ENCODE measurements around the gene LGALS3BP. TPM values are rescaled to one million over a fixed set of nuclear protein-coding genes. Genes with fewer than 3 reads are reported as not detected.
"Not testable (repeated sequence)": the region's sequence is repeated elsewhere in the genome, so short reads cannot be mapped to it uniquely, and the experiment has no call there.

LGALS3BP gene
- 10 to 100 TPM; 33.1 to 74.6 (median 48.2) TPM for polyA plus RNA-seq (ENCODE audit: insufficient read length in 10 of 10)
- long read RNA-seq, donor 1, transcript LGALS3BP-201 (6 exons, 2,405 nt): major isoform, 12 of 13 reads
- long read RNA-seq, donor 1, partial matches to known transcripts: 0 of 13 reads
- long read RNA-seq, donor 1, other reads (novel, unspliced or antisense): 0 of 13 reads
- long read RNA-seq, donor 2, transcript LGALS3BP-201 (6 exons, 2,405 nt): major isoform, 8 of 8 reads
- long read RNA-seq, donor 2, partial matches to known transcripts: 0 of 8 reads
- long read RNA-seq, donor 2, other reads (novel, unspliced or antisense): 0 of 8 reads
- long read RNA-seq, donor 3: 0 reads
- long read RNA-seq, donor 4, transcript LGALS3BP-201 (6 exons, 2,405 nt): major isoform, 10 of 10 reads
- long read RNA-seq, donor 4, partial matches to known transcripts: 0 of 10 reads
- long read RNA-seq, donor 4, other reads (novel, unspliced or antisense): 0 of 10 reads
- long read RNA-seq, donor 5, transcript LGALS3BP-201 (6 exons, 2,405 nt): major isoform, 16 of 16 reads
- long read RNA-seq, donor 5, partial matches to known transcripts: 0 of 16 reads
- long read RNA-seq, donor 5, other reads (novel, unspliced or antisense): 0 of 16 reads
- long read RNA-seq, donor 6, transcript LGALS3BP-201 (6 exons, 2,405 nt): major isoform, 14 of 14 reads
- long read RNA-seq, donor 6, partial matches to known transcripts: 0 of 14 reads
- long read RNA-seq, donor 6, other reads (novel, unspliced or antisense): 0 of 14 reads
- long read RNA-seq, donor 7, transcript LGALS3BP-201 (6 exons, 2,405 nt): major isoform, 6 of 10 reads
- long read RNA-seq, donor 7, partial matches to known transcripts: 0 of 10 reads
- long read RNA-seq, donor 7, other reads (novel, unspliced or antisense): 0 of 10 reads
- long read RNA-seq, donor 8, transcript LGALS3BP-201 (6 exons, 2,405 nt): major isoform, 8 of 8 reads
- long read RNA-seq, donor 8, partial matches to known transcripts: 0 of 8 reads
- long read RNA-seq, donor 8, other reads (novel, unspliced or antisense): 0 of 8 reads
- long read RNA-seq, donor 9, partial matches to known transcripts: 0 of 2 reads
- long read RNA-seq, donor 9, other reads (novel, unspliced or antisense): 0 of 2 reads

GRCh38 chr17:78979780-78980623 lies at the start of gene LGALS3BP:
LGALS3BP (minus strand) TSS chr17:78979923; CDS start chr17:78977191, 2,732 bp downstream.
- DNase-seq: peak; percentile 53 to 89 (median 63)

DNA sequence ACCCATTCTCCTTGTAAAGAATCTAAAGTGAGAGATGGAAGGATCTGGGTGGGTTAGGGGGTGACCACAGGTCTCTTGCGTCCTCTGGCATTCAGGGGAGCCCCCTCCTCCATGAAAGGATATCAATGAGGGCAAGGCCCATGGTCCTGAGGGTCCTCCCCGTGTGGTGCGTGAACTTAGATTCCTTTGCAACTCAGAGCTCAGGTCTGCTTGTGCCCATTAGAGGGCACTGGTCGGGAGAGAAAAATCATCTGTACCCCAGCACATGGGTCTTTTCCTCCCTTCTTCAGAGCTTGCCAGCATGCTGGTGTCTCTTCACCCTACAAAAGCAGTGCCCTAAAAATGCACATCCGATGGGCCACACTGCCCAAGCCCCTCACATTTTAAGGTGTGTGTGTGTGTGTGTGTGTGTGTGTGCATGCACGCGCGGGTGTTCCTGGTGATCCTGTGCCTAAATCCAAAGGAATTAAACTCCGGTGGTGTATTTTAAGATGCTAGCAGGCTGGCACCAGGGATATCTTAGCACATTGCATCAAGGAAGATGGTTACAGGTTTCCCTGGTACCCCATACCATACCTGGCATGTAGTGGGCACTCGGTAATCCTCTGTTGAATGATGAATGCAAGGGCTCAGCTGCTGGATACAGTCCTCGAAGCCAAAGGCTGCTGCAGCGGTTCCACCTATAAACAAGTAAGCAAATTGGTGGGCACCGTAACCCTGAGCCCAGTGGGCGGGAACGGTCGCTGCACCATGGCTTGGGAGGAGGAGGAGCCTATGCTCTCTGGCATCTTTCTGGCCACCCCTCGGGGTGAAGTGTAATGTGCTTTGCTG lies 49.0 kb upstream of the LGALS3BP start:
- no peak for DNase-seq

DNA sequence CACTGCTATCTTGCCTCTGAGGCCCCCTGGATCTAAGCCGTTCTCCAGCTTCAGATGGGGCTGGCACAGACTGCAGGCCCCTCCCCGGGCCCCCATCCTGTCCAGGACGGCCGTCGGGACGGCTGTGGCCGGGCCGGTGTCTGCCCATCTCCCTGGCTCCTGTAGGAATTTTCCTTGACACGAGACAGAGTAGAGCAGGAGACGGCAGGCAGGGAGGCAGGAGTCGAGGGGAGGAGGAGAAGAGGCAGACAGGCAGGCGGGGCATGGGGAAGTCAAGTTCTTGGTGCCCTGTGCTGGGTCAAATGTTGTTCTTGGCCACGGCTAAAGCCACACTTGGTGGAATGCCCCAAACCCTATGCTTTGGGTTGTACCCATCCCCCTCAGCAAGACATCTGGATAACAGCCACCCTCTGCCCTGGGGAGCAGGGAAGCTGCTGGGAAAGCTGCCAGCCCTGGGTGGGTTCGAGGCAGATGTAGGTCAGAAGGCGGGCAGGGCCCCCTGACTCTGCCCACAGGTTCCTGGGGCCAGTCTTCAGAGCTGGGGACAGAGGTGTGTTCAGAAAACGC lies 48.3 kb upstream of the LGALS3BP start:
- peak in 1 of 3 donors; percentile 45 for DNase-seq

GRCh38 chr17:79027274-79027924 lies 47.7 kb upstream of the LGALS3BP start:
- DNase-seq: no peak

DNA sequence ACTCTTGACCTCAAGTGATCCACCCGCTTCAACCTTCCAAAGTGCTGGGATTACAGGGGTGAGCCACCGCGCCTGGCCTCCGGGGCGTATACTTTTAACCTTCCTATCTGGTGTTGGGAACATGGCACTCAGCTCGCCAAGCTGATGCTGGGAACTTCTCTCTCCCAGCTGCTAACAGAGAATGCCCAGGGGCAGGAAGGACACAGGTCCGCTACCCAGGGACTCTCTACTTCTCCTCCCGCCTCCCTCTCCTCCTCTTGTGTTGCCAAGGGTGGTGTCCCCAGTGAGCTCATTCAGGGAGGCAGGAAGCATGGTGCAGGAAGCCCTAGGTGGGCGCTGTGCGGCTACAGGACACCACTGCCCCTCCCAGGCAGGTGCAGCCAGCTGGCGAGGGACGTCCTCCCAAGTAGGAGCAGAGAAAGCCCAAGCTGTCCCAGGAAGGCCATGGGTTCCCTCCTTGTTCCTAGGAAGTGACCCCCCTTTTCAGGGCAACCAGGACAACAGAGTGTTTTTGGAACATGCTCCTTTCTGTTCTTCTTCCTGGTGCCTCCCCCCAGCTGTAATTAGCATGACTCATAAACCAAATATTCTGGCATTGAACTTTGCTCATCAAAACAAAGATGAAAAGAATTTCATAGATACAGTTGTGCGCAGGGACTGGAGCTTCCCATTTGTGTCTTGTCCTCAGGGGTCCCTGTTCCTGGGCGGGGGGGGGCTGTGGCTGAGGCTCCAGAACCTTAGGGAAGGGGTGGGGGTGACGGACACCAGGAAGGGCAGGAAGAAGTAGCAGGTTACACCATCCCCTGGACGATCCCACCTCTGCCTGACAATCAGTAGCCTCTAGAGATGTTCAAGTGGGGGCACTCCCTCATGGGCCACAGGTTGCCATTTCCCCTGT lies 46.9 kb upstream of the LGALS3BP start:
- DNase-seq: no peak

GRCh38 chr17:79024901-79025737 lies 45.4 kb upstream of the LGALS3BP start:
- DNase-seq: no peak

- peak in 2 of 3 donors; percentile 77 to 88 for DNase-seq
These were observed 44.4 kb upstream of the LGALS3BP start, which contains the start of gene C1QTNF1 for GRCh38 chr17:79023886-79024771. C1QTNF1 (plus strand) TSS chr17:79024169; CDS start chr17:79043969, 19,800 bp downstream.

DNA sequence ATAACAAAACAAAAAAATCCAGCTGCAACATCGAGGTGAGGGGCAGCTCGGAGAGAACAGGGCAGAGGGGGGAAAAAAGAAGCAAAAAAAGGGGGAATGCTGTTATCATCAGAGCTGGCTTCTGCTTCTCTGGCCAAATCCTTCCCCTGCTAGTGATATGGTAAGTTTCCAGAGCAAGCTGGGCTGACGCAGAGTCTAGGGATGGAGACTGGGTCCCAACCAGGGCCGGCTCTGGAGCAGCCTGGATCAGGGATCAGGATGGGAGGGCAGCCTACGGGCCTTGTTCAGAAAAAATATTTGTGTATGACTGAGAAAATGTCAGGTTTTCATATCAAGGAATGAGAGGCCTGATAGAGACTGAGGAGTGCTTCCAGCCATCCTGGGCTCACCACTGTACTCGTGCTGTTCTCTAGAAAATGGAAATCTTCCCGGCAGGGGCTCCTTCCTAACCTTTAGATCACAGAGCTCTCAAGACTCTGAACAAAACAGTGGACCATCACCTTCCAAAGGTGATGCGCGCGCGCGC lies 43.5 kb upstream of the LGALS3BP start:
- no peak for DNase-seq

DNA sequence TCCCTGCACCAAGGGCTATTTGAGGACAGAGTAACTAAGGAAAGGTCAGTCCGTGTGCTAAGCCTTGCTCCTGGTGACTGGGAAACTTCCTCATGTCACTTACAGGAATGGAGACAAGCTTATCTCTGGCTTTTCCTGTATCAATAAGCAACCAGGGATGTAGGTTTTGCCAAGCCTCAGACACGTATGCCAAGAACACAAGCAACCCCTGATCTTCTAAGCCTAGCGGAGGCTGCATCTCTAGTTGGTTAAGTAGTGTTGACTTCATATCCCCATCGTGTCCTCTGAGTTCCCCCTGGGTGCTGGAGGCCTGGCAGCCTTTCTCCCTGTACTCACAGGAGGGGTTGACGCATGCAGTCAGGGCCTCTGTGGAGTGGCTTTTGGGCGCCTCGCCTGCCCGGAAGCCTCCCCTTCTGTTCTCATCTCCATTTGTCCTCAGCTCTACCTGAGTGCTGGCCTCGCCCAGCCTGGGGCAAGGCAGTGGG lies 42.8 kb upstream of the LGALS3BP start:
- DNase-seq: no peak

DNA sequence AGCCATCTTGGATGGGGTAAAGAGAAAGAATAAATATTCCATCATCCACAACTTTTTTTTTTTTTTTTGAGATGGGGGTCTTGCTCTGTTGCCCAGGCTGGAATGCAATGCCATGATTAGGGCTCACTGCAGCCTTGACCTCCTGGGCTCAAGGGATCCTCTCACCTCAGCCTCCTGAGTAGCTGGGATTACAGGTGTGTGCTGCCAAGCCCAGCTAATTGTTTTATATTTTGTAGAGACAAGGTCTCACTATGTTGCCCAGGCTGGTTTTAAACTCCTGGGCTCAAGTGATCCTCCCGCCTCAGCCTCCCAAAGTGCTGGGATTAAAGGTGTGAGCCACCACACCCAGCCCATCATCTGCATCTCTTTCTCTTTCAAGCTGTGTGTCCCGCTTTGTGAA lies 42.2 kb upstream of the LGALS3BP start:
- DNase-seq: not testable (repeated sequence)

- no peak for DNase-seq
These were observed 41.0 kb upstream of the LGALS3BP start for GRCh38 chr17:79020631-79021301.

- DNase-seq: peak in 1 of 3 donors; percentile 77
These were observed 40.2 kb upstream of the LGALS3BP start for GRCh38 chr17:79019632-79020584.

- DNase-seq: no peak
These were observed 39.5 kb upstream of the LGALS3BP start for GRCh38 chr17:79019261-79019631.

GRCh38 chr17:79018370-79018695 lies 38.6 kb upstream of the LGALS3BP start:
- DNase-seq: no peak

All from muscle of back (tissue), 13 donors.